IPS DF 19.7 (cell line): ENCODE measurements around the gene IRF2BP2.
"Not testable (repeated sequence)": the region's sequence is repeated elsewhere in the genome, so short reads cannot be mapped to it uniquely, and the experiment has no call there.

Source experiments
- DNase-seq: peaks from one replicate; pipeline ENCODE4 v3.0.0-alpha.2; 2013; ENCODE audit warnings: low read depth, low spot score

IRF2BP2 gene

GRCh38 chr1:234601301-234602017 lies 8.5 kb downstream of the IRF2BP2 start:
- DNase-seq = no peak

- DNase-seq = no peak
Observed at GRCh38 chr1:234600418-234601281, 9.3 kb downstream of the IRF2BP2 start.

GRCh38 chr1:234599617-234600417 lies 10.2 kb downstream of the IRF2BP2 start:
- no peak for DNase-seq

GRCh38 chr1:234598974-234599616 lies 10.9 kb downstream of the IRF2BP2 start:
- no peak for DNase-seq

- no peak for DNase-seq
Observed at GRCh38 chr1:234597894-234598293, 12.1 kb downstream of the IRF2BP2 start.

GRCh38 chr1:234595899-234596298 lies 14.1 kb downstream of the IRF2BP2 start:
- DNase-seq = no peak

GRCh38 chr1:234594575-234594974 lies 15.4 kb downstream of the IRF2BP2 start:
- DNase-seq = not testable (repeated sequence)

- DNase-seq = no peak
Observed at GRCh38 chr1:234593771-234594504, 16.0 kb downstream of the IRF2BP2 start.

GRCh38 chr1:234593109-234593508 lies 16.9 kb downstream of the IRF2BP2 start:
- no peak for DNase-seq

GRCh38 chr1:234592240-234592639 lies 17.7 kb downstream of the IRF2BP2 start:
- DNase-seq = no peak

- DNase-seq = no peak
Observed at GRCh38 chr1:234591131-234591530, 18.8 kb downstream of the IRF2BP2 start.

- DNase-seq = no peak
Observed at GRCh38 chr1:234589854-234590620, 19.9 kb downstream of the IRF2BP2 start.

GRCh38 chr1:234589064-234589800 lies 20.7 kb downstream of the IRF2BP2 start:
- no peak for DNase-seq

- DNase-seq = no peak
Observed at GRCh38 chr1:234588386-234588785, 21.6 kb downstream of the IRF2BP2 start.

- DNase-seq = no peak
Observed at GRCh38 chr1:234586892-234587485, 23.0 kb downstream of the IRF2BP2 start.

- no peak for DNase-seq
Observed at GRCh38 chr1:234586304-234586703, 23.7 kb downstream of the IRF2BP2 start.

GRCh38 chr1:234585330-234586055 lies 24.5 kb downstream of the IRF2BP2 start:
- no peak for DNase-seq

- no peak for DNase-seq
Observed at GRCh38 chr1:234584926-234585325, 25.1 kb downstream of the IRF2BP2 start.
